Activated CD8-positive, alpha-beta memory T cell treated with anti-CD3 and anti-CD28 coated beads for 24 hours (primary cell): Measurements from ENCODE around the gene VPS37D.

Experiments
- DNase-seq: peaks from one replicate; pipeline ENCODE4 v3.0.0-alpha.2; 2020

Gene VPS37D

GRCh38 chr7:73681031-73681430 lies 13.4 kb downstream of the VPS37D start:
- DNase-seq, result no peak

GRCh38 chr7:73682745-73683055 lies 15.1 kb downstream of the VPS37D start:
- DNase-seq, result no peak

- DNase-seq, result peak; percentile 96
These were observed 15.6 kb downstream of the VPS37D start, which contains the start of the genes BUD23 and DNAJC30 for GRCh38 chr7:73683056-73683787. BUD23 (plus strand) TSS chr7:73683597; CDS start chr7:73683626, 29 bp downstream. DNAJC30 (minus strand) TSS chr7:73683453; CDS start chr7:73683423, 30 bp downstream.

- DNase-seq, result no peak
These were observed 16.4 kb downstream of the VPS37D start for GRCh38 chr7:73683788-73684693.

- DNase-seq, result no peak
These were observed 17.7 kb downstream of the VPS37D start for GRCh38 chr7:73685311-73685710.

GRCh38 chr7:73688288-73688687 lies 20.7 kb downstream of the VPS37D start:
- no peak for DNase-seq

GRCh38 chr7:73690646-73691045 lies 23.0 kb downstream of the VPS37D start:
- DNase-seq, result no peak

GRCh38 chr7:73696372-73696771 lies 28.7 kb downstream of the VPS37D start:
- no peak for DNase-seq

GRCh38 chr7:73698410-73698809 lies 30.8 kb downstream of the VPS37D start:
- DNase-seq, result no peak

GRCh38 chr7:73699370-73700068 lies 31.9 kb downstream of the VPS37D start:
- no peak for DNase-seq

GRCh38 chr7:73700069-73700423 lies 32.4 kb downstream of the VPS37D start:
- DNase-seq, result no peak

- no peak for DNase-seq
These were observed 33.0 kb downstream of the VPS37D start for GRCh38 chr7:73700581-73701134.

- DNase-seq, result no peak
These were observed 33.8 kb downstream of the VPS37D start for GRCh38 chr7:73701357-73701995.

GRCh38 chr7:73702226-73702625 lies 34.6 kb downstream of the VPS37D start:
- DNase-seq, result no peak

- DNase-seq, result no peak
These were observed 35.0 kb downstream of the VPS37D start for GRCh38 chr7:73702665-73703064.

- DNase-seq, result no peak
These were observed 35.6 kb downstream of the VPS37D start for GRCh38 chr7:73703225-73703624.

GRCh38 chr7:73703757-73704639 lies 36.4 kb downstream of the VPS37D start:
- DNase-seq, result no peak

- no peak for DNase-seq
These were observed 37.3 kb downstream of the VPS37D start for GRCh38 chr7:73704640-73705550.

- no peak for DNase-seq
These were observed 37.9 kb downstream of the VPS37D start for GRCh38 chr7:73705551-73705920.
